ENCODE measurements around the gene SETDB1.
A peak's percentile ranks its signal among the peaks of the same experiment; 100 is the strongest.

Gene SETDB1

GRCh38 chr1:151006327-151007052 is 80.3 kb downstream of the SETDB1 start, which contains the start of gene MINDY1:
Gene MINDY1 (minus strand): TSS chr1:151006902. CDS start chr1:151002617, 4,285 bp downstream.
- DNase-seq, result peak; percentile 73

GRCh38 chr1:151007853-151008243 is 81.7 kb downstream of the SETDB1 start:
- DNase-seq, result no peak

- peak; percentile 89 for DNase-seq
These were observed 82.4 kb downstream of the SETDB1 start, which contains the start of gene PRUNE1 for GRCh38 chr1:151008244-151009205. Gene PRUNE1 (plus strand): TSS chr1:151008449. CDS start chr1:151008633, 184 bp downstream.

GRCh38 chr1:151009206-151009587 is 83.0 kb downstream of the SETDB1 start:
- no peak for DNase-seq

GRCh38 chr1:151009674-151010345 is 83.6 kb downstream of the SETDB1 start:
- no peak for DNase-seq

GRCh38 chr1:151010346-151010726 is 84.2 kb downstream of the SETDB1 start:
- no peak for DNase-seq

GRCh38 chr1:151011154-151011850 is 85.1 kb downstream of the SETDB1 start:
- DNase-seq, result no peak

- DNase-seq, result no peak
These were observed 86.7 kb downstream of the SETDB1 start for GRCh38 chr1:151012684-151013471.

GRCh38 chr1:151013518-151013917 is 87.4 kb downstream of the SETDB1 start:
- no peak for DNase-seq
